Measurements from ENCODE around the gene SZRD1. TPM values are rescaled to one million over a fixed set of nuclear protein-coding genes. Genes with fewer than 3 reads are reported as not detected.

SZRD1 gene
- total and polyA plus RNA-seq, 9 of the 15 experiments (the other 6 are each of a cell fraction or from before 2014, with no cell fraction given), result 3.9 to 149 (median 82.5) TPM

DNA sequence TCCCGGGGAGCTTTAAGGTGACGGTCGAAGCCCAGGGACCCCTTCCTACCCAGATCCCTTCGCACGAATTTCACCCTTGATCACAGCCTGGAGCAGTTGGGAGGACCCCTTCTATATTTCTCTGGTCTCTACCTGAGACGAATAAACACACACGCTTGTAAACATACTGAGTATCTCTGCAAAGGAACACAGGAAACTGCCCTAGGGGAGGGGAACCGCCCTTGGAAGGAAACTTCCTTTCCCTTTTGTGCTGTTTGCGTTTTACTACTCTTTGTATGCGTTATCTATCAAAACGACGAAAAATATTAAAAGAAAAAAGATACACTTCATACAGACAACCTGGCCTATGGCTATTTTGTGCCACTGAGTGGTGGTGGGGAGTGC lies 74.2 kb downstream of the SZRD1 start (continued):
- TF ChIP-seq, protein P1, sequence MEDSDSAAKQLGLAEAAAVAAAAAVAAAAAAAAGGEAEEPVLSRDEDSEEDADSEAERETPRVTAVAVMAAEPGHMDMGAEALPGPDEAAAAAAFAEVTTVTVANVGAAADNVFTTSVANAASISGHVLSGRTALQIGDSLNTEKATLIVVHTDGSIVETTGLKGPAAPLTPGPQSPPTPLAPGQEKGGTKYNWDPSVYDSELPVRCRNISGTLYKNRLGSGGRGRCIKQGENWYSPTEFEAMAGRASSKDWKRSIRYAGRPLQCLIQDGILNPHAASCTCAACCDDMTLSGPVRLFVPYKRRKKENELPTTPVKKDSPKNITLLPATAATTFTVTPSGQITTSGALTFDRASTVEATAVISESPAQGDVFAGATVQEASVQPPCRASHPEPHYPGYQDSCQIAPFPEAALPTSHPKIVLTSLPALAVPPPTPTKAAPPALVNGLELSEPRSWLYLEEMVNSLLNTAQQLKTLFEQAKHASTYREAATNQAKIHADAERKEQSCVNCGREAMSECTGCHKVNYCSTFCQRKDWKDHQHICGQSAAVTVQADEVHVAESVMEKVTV (CRISPR knock-in tag; IDR thresholded peaks at IDR 0.05), result no peak
- TF ChIP-seq, protein P2, sequence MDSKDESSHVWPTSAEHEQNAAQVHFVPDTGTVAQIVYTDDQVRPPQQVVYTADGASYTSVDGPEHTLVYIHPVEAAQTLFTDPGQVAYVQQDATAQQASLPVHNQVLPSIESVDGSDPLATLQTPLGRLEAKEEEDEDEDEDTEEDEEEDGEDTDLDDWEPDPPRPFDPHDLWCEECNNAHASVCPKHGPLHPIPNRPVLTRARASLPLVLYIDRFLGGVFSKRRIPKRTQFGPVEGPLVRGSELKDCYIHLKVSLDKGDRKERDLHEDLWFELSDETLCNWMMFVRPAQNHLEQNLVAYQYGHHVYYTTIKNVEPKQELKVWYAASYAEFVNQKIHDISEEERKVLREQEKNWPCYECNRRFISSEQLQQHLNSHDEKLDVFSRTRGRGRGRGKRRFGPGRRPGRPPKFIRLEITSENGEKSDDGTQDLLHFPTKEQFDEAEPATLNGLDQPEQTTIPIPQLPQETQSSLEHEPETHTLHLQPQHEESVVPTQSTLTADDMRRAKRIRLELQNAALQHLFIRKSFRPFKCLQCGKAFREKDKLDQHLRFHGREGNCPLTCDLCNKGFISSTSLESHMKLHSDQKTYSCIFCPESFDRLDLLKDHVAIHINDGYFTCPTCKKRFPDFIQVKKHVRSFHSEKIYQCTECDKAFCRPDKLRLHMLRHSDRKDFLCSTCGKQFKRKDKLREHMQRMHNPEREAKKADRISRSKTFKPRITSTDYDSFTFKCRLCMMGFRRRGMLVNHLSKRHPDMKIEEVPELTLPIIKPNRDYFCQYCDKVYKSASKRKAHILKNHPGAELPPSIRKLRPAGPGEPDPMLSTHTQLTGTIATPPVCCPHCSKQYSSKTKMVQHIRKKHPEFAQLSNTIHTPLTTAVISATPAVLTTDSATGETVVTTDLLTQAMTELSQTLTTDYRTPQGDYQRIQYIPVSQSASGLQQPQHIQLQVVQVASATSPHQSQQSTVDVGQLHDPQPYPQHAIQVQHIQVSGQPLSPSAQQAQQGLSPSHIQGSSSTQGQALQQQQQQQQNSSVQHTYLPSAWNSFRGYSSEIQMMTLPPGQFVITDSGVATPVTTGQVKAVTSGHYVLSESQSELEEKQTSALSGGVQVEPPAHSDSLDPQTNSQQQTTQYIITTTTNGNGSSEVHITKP (IDR thresholded peaks at IDR 0.05; ENCODE audit: partially characterized antibody), result peak; percentile 16
- TF ChIP-seq HSF4 (CRISPR knock-in tag; IDR thresholded peaks at IDR 0.05; ENCODE audit: borderline replicate concordance) (no peak), ARID2 (IDR thresholded peaks at IDR 0.05) (no peak), HMG20B (CRISPR knock-in tag; IDR thresholded peaks at IDR 0.05) (no peak), NR1H2 (CRISPR knock-in tag; IDR thresholded peaks at IDR 0.05) (0 out of 2 replicates have a peak, but pooled peaks have one; percentile 73), NR2C2 (CRISPR knock-in tag; IDR thresholded peaks at IDR 0.05) (no peak), NR2C2 (tag; IDR thresholded peaks at IDR 0.05) (no peak), GABPB1 (CRISPR knock-in tag; IDR thresholded peaks at IDR 0.05) (no peak), SMAD4 (CRISPR knock-in tag; conservative IDR thresholded peaks at IDR 0.05) (no peak), ELF1 (tag; IDR thresholded peaks at IDR 0.05) (0 out of 2 replicates have a peak, but pooled peaks have one; percentile 31), KHSRP (IDR thresholded peaks at IDR 0.05) (no peak), TAF1 (IDR thresholded peaks at IDR 0.05; ENCODE audit: control insufficient read depth, extremely low read depth, insufficient read depth, low read length, severe bottlenecking) (no peak), ZNF165 (CRISPR knock-in tag; IDR thresholded peaks at IDR 0.05; ENCODE audit: borderline replicate concordance) (no peak), RBM25 (IDR thresholded peaks at IDR 0.05; ENCODE audit: low read depth, low read length, severe bottlenecking) (no peak)
- TF ChIP-seq, protein P3, sequence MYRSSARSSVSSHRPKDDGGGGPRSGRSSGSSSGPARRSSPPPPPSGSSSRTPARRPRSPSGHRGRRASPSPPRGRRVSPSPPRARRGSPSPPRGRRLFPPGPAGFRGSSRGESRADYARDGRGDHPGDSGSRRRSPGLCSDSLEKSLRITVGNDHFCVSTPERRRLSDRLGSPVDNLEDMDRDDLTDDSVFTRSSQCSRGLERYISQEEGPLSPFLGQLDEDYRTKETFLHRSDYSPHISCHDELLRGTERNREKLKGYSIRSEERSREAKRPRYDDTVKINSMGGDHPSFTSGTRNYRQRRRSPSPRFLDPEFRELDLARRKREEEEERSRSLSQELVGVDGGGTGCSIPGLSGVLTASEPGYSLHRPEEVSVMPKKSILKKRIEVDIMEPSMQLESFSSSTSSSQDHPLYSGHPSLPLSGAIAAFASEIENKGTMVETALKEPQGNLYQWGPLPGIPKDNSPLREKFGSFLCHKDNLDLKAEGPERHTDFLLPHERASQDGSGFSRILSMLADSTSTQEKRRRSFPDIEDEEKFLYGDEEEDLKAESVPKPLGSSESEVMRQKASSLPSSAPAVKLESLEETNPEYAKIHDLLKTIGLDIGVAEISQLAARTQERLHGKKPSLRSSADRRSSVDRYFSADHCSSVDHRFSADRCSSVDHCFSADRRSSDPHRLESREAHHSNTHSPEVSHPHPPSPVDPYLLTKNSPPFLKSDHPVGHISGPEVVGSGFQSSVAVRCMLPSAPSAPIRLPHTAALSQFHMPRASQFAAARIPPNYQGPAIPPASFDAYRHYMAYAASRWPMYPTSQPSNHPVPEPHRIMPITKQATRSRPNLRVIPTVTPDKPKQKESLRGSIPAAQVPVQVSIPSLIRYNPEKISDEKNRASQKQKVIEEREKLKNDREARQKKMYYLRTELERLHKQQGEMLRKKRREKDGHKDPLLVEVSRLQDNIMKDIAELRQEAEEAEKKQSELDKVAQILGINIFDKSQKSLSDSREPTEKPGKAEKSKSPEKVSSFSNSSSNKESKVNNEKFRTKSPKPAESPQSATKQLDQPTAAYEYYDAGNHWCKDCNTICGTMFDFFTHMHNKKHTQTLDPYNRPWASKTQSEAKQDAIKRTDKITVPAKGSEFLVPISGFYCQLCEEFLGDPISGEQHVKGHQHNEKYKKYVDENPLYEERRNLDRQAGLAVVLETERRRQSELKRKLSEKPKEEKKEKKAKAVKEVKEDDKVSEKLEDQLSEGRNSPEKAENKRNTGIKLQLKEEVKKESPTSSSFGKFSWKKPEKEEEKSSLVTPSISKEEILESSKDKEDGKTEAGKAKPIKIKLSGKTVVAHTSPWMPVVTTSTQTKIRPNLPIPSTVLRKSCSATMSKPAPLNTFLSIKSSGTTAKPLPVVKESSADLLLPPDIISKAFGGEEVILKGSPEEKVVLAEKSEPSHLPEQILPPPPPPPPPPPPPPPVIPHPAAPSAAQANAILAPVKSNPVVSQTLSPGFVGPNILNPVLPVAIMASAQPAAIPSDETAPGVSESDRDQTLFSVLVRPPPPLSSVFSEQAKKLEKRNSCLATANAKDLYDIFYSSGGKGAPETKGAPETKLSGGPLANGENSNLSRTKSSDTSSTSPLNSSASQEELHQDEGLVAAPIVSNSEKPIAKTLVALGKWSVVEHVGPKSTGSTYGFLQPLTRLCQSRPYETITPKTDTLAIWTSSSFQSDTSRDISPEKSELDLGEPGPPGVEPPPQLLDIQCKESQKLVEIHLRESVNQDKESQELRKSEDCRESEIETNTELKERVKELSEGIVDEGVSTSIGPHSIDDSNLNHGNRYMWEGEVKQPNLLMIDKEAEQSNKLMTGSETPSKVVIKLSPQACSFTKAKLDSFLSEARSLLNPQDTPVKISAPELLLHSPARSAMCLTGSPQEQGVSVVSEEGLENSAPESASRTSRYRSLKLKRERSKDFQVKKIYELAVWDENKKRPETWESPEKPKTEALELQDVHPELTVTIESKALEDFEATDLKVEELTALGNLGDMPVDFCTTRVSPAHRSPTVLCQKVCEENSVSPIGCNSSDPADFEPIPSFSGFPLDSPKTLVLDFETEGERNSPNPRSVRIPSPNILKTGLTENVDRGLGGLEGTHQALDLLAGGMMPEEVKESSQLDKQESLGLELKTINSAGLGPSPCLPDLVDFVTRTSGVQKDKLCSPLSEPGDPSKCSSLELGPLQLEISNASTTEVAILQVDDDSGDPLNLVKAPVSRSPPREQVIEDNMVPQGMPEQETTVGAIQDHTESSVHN (IDR thresholded peaks at IDR 0.05; ENCODE audit: borderline replicate concordance in 1 of 2, low read depth in 1 of 2), result no peak
